GM12878 (cell line): ENCODE data around the gene GOPC. TPM values are rescaled to one million over a fixed set of nuclear protein-coding genes. Genes with fewer than 3 reads are reported as not detected.

ENCODE experiments used
- ATAC-seq: fragments of 200-7000 bp; cut with Tn5 transposase; 3 replicates; pipeline ENCODE4 v1.9.1; 2020; ENCODE audit warnings: mild to moderate bottlenecking, moderate library complexity
- BruUV-seq: library from RNA; stranded (reverse); fragments of 400-500 nt; replicated peaks from 2 replicates; lab custom pipeline; 2021; lab: Mats Ljungman, UMichigan
- CTCF ChIA-PET: fragments of 300-600 bp; sonication (Branson Sonifier 250); formaldehyde crosslinking; extraction: SDS; loops from one replicate; lab custom pipeline; 2021; ENCODE audit warnings: inconsistent platforms; lab: Yijun Ruan, JAX
- POLR2A ChIA-PET: fragments of 350-600 bp; formaldehyde crosslinking; extraction: SDS; loops from one replicate; lab custom pipeline; 2021; ENCODE audit warnings: inconsistent platforms; lab: Charles Lee
- RAD21 ChIA-PET: fragments of 300-600 bp; sonication (Branson Sonifier 250); formaldehyde crosslinking; loops from one replicate; lab custom pipeline; 2023; ENCODE audit warnings: antibody characterized with exemption; ENCODE audit not compliant: unreplicated experiment; lab: Charles Lee
- SMC1A ChIA-PET: fragments of 300-600 bp; sonication (Branson Sonifier 250); formaldehyde crosslinking; loops from one replicate; lab custom pipeline; 2023; ENCODE audit not compliant: unreplicated experiment, uncharacterized antibody; lab: Charles Lee
- DNase-seq: peaks from one replicate; pipeline ENCODE4 v3.0.0-alpha.2; 2011; ENCODE audit warnings: low read depth, low spot score
- FAIRE-seq: peaks from 3 replicates; lab custom pipeline; 2011; peaks lifted over from hg19 to GRCh38; lab: Jason Lieb, UNC
- H2AFZ ChIP-seq: 2 replicates; pipeline ENCODE4 v1.6.0; 2011; ENCODE audit warnings: low read depth, low read length, control low read depth; ENCODE audit not compliant: control insufficient read depth
- H3K27ac ChIP-seq: 2 replicates; pipeline ENCODE4 v1.5.1; 2011; ENCODE audit warnings: control low read depth; ENCODE audit not compliant: control insufficient read depth, insufficient read depth
- H3K27me3 ChIP-seq, 2 experiments: replicated peaks in 1 of 2; 2 replicates each; pipeline versions ENCODE4 v1.6.0 to v1.6.1; 2011; ENCODE audit warnings: low read length in 1 of 2; ENCODE audit not compliant: control insufficient read depth in 2 of 2, insufficient read depth in 2 of 2
- H3K36me3 ChIP-seq, 2 experiments: 2 replicates each; pipeline ENCODE4 v1.5.1; 2011; ENCODE audit warnings: low read length in 1 of 2; ENCODE audit not compliant: control insufficient read depth in 2 of 2, insufficient read depth in 2 of 2
- H3K4me1 ChIP-seq: 2 replicates; pipeline ENCODE4 v1.6.1; 2011; ENCODE audit warnings: mild to moderate bottlenecking, low read length, moderate library complexity, mixed read lengths; ENCODE audit not compliant: control insufficient read depth, insufficient read depth
- H3K4me2 ChIP-seq: 2 replicates; pipeline ENCODE4 v1.6.0; 2011; ENCODE audit warnings: control low read depth; ENCODE audit not compliant: control insufficient read depth, insufficient read depth
- H3K4me3 ChIP-seq: fragments of 200-600 bp; sonication (generic); 2 replicates; pipeline ENCODE4 v1.5.1; 2016
- H3K79me2 ChIP-seq: 2 replicates; pipeline ENCODE4 v1.6.0; 2011; ENCODE audit warnings: low read length; ENCODE audit not compliant: control insufficient read depth, insufficient read depth
- H3K9ac ChIP-seq: 2 replicates; pipeline ENCODE4 v1.8.0; 2011; ENCODE audit warnings: low read length, control low read depth, mixed read lengths; ENCODE audit not compliant: control insufficient read depth, insufficient read depth
- H3K9me3 ChIP-seq: replicated peaks from 3 replicates; pipeline ENCODE4 v1.5.1; 2011; ENCODE audit warnings: mild to moderate bottlenecking, low read length; ENCODE audit not compliant: control insufficient read depth, insufficient read depth
- H4K20me1 ChIP-seq: 2 replicates; pipeline ENCODE4 v1.6.0; 2011; ENCODE audit not compliant: control insufficient read depth, insufficient read depth
- ATF7 ChIP-seq: fragments of 450-650 bp; IDR thresholded peaks from 2 replicates; pipeline ENCODE4 v1.6.1; 2016; ENCODE audit warnings: low read depth, mild to moderate bottlenecking
- BCL3 ChIP-seq: IDR thresholded peaks from 2 replicates; pipeline ENCODE4 v1.6.1; 2011; ENCODE audit warnings: borderline replicate concordance, low read depth, mild to moderate bottlenecking, moderate library complexity, low read length; ENCODE audit not compliant: insufficient read depth, poor library complexity, severe bottlenecking
- EP300 ChIP-seq, 2 experiments: fragments of 150-350 bp in 1 of 2; IDR thresholded peaks; 2 replicates each; pipeline ENCODE4 v1.6.1; 2011 to 2012; ENCODE audit warnings: low read depth in 2 of 2, low read length in 2 of 2, borderline replicate concordance in 1 of 2, improper control_type of control experiment in 1 of 2, inconsistent platforms in 1 of 2; ENCODE audit not compliant: control insufficient read depth in 1 of 2
- JUND ChIP-seq: IDR thresholded peaks from 2 replicates; pipeline ENCODE4 v1.6.1; 2012; ENCODE audit warnings: low read depth, mild to moderate bottlenecking, low read length, improper control_type of control experiment, moderate library complexity
- KDM1A ChIP-seq: fragments of 200-600 bp; sonication (generic); IDR thresholded peaks from 2 replicates; pipeline ENCODE4 v1.6.1; 2016; ENCODE audit warnings: borderline replicate concordance
- MXI1 ChIP-seq: fragments of 150-350 bp; IDR thresholded peaks from 2 replicates; pipeline ENCODE4 v1.6.1; 2011; ENCODE audit warnings: low read depth, mild to moderate bottlenecking, inconsistent platforms, low read length, improper control_type of control experiment
- MYC ChIP-seq: IDR thresholded peaks from 2 replicates; pipeline ENCODE4 v1.6.1; 2011; ENCODE audit warnings: mild to moderate bottlenecking, low read length, moderate library complexity, inconsistent platforms; ENCODE audit not compliant: insufficient read depth, insufficient replicate concordance, insufficient read length, severe bottlenecking
- SIN3A ChIP-seq: IDR thresholded peaks from 2 replicates; pipeline ENCODE4 v1.6.1; 2012; ENCODE audit warnings: low read depth, low read length, improper control_type of control experiment
- SP1 ChIP-seq: IDR thresholded peaks from one replicate; pipeline ENCODE4 v1.6.1; 2011; ENCODE audit warnings: low read depth, low read length
- TCF12 ChIP-seq: IDR thresholded peaks from 2 replicates; pipeline ENCODE4 v1.6.1; 2011; ENCODE audit warnings: low read depth, mild to moderate bottlenecking, low read length
- WGBS: methylation state at CpG from one replicate; pipeline ENCODE4 v1.1.6; 2016; ENCODE audit warnings: low lambda C conversion rate; ENCODE audit not compliant: insufficient replicate concordance, insufficient coverage; ENCODE audit errors: missing lambda C conversion rate; 5-methylcytosine and 5-hydroxymethylcytosine counted together
- in situ Hi-C: fragments of 300-500 bp; cut with MboI; formaldehyde crosslinking; loops from 9 replicates; pipeline ENCODE4 v1.14.3; 2018; ENCODE audit warnings: mixed read lengths
- intact Hi-C: fragments of 100-400 bp; cut with micrococcal nuclease; formaldehyde crosslinking; loops from one replicate; pipeline ENCODE4 v1.14.2; 2022; ENCODE audit not compliant: unreplicated experiment
- polyA plus RNA-seq, 11 experiments: library from polyadenylated mRNA; depleted of rRNA in 4 of 11; unstranded in 6 of 11; stranded (reverse) in 5 of 11; fragments of >200 nt; fragmentation: Nextera tagmentation in 4 of 11; fragmentation: Illumina TruSeq in 1 of 11; extraction: Ambion mirVana in 4 of 11; extraction: Trizol in 1 of 11; gene quantifications; 1 replicate in 1 of 11; 2 replicates in 10 of 11; pipeline versions ENCODE4 v1.2.1 to v1.2.3, GENCODE V29; 2011 to 2016; ENCODE audit warnings: inconsistent platforms in 2 of 11, missing spikeins in 2 of 11, low read depth in 1 of 11
- total RNA-seq, 4 experiments: library from RNA; depleted of rRNA in 3 of 4; stranded (reverse); fragments of >200 nt in 3 of 4; fragmentation: Illumina TruSeq in 1 of 4; extraction: Trizol in 1 of 4; gene quantifications; 2 replicates each; pipeline versions ENCODE4 v1.2.1 to v1.2.3, GENCODE V29; 2013 to 2021
- TF ChIP-seq, protein P1 (sequence below): IDR thresholded peaks from 2 replicates; pipeline ENCODE4 v1.6.1; 2012; ENCODE audit warnings: low read depth, low read length, improper control_type of control experiment
- TF ChIP-seq, protein P2 (sequence below): fragments of 450-650 bp; IDR thresholded peaks from 2 replicates; pipeline ENCODE4 v1.6.1; 2017; ENCODE audit warnings: antibody characterized with exemption, mild to moderate bottlenecking, moderate library complexity
- TF ChIP-seq, protein P3 (sequence below): fragments of 450-650 bp; IDR thresholded peaks from 2 replicates; pipeline ENCODE4 v1.6.1; 2017; ENCODE audit warnings: borderline replicate concordance

The GOPC gene
- total and polyA plus RNA-seq, 10 of the 15 experiments (the other 5 are each of a cell fraction or from before 2014, with no cell fraction given) = 5.8 to 28.5 (median 18.0) TPM

DNA sequence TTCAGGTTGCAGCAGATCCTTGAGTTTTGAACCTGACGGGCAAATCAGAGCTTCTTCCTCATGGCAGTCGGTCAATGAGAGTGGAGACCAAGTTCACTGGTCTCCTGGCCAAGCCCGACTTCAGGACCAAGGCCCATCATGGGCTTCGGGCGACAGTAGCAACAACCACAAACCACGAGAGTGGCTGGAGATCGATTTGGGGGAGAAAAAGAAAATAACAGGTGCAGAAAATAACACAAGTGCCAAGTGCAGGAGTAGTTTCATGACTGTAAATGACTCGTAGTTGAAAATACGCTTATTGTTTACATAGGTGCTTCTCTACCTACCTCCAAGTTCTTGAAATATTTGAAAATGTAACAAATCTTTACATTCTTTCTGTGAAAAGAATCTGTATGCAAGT lies 63.7 kb downstream of the GOPC start (continued):
- TF ChIP-seq, protein P1, sequence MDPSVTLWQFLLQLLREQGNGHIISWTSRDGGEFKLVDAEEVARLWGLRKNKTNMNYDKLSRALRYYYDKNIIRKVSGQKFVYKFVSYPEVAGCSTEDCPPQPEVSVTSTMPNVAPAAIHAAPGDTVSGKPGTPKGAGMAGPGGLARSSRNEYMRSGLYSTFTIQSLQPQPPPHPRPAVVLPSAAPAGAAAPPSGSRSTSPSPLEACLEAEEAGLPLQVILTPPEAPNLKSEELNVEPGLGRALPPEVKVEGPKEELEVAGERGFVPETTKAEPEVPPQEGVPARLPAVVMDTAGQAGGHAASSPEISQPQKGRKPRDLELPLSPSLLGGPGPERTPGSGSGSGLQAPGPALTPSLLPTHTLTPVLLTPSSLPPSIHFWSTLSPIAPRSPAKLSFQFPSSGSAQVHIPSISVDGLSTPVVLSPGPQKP = no peak
- TF ChIP-seq TCF12 (no peak), MYC (no peak)

- no peaks in the 10 kb centered on the region for H3K4me1 ChIP-seq
- CTCF ChIA-PET = interaction anchor here (1.4 to 1.5 kb wide), 2 partner anchors 16 to 19 kb away, joined by 3 to 7 read pairs; no protein-coding TSS in a partner anchor
- in situ Hi-C loops (no loop called here), intact Hi-C loops (no loop called here)
- H3K27me3 ChIP-seq = no peaks in the 10 kb centered on the region
- TF ChIP-seq SIN3A = no peak
- no peak for TF ChIP-seq BCL3
- no peak for TF ChIP-seq JUND
- TF ChIP-seq, protein P2, sequence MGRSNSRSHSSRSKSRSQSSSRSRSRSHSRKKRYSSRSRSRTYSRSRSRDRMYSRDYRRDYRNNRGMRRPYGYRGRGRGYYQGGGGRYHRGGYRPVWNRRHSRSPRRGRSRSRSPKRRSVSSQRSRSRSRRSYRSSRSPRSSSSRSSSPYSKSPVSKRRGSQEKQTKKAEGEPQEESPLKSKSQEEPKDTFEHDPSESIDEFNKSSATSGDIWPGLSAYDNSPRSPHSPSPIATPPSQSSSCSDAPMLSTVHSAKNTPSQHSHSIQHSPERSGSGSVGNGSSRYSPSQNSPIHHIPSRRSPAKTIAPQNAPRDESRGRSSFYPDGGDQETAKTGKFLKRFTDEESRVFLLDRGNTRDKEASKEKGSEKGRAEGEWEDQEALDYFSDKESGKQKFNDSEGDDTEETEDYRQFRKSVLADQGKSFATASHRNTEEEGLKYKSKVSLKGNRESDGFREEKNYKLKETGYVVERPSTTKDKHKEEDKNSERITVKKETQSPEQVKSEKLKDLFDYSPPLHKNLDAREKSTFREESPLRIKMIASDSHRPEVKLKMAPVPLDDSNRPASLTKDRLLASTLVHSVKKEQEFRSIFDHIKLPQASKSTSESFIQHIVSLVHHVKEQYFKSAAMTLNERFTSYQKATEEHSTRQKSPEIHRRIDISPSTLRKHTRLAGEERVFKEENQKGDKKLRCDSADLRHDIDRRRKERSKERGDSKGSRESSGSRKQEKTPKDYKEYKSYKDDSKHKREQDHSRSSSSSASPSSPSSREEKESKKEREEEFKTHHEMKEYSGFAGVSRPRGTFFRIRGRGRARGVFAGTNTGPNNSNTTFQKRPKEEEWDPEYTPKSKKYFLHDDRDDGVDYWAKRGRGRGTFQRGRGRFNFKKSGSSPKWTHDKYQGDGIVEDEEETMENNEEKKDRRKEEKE = no peak
- no peak for TF ChIP-seq SP1
- TF ChIP-seq ATF7 = no peak
- no peak for TF ChIP-seq MXI1
- TF ChIP-seq, protein P3, sequence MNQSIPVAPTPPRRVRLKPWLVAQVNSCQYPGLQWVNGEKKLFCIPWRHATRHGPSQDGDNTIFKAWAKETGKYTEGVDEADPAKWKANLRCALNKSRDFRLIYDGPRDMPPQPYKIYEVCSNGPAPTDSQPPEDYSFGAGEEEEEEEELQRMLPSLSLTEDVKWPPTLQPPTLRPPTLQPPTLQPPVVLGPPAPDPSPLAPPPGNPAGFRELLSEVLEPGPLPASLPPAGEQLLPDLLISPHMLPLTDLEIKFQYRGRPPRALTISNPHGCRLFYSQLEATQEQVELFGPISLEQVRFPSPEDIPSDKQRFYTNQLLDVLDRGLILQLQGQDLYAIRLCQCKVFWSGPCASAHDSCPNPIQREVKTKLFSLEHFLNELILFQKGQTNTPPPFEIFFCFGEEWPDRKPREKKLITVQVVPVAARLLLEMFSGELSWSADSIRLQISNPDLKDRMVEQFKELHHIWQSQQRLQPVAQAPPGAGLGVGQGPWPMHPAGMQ = no peak
- TF ChIP-seq KDM1A = no peak
- no peak for TF ChIP-seq EP300 (IDR thresholded peaks at IDR 0.05; ENCODE audit: borderline replicate concordance in 1 of 2, control insufficient read depth in 1 of 2, low read depth in 2 of 2, low read length in 2 of 2)
- TF ChIP-seq, all 136 proteins: peak for 0
- WGBS = 66% methylated on average over 4 of the region's 4 CpGs
- Histone ChIP-seq H3K27ac (no peak overlapping the region), H3K9me3 (no peaks in the 10 kb centered on the region), H3K4me2 (no peak overlapping the region), H3K4me3 (no peak overlapping the region), H3K9ac (no peak overlapping the region), H3K79me2 (no peaks in the 10 kb centered on the region), H4K20me1 (no peaks in the 10 kb centered on the region), H3K36me3 (no peaks in the 10 kb centered on the region), H2AFZ (no peak overlapping the region)
- ChIA-PET SMC1A (interaction anchor here (1.2 kb wide), 1 partner anchor 8 kb away, joined by 4 read pairs; no protein-coding TSS in a partner anchor), RAD21 (interaction anchor here (0.6 kb wide), 1 partner anchor 86 kb away, joined by 3 read pairs; no protein-coding TSS in a partner anchor), POLR2A (no interaction called here)
- ATAC-seq = no peak
- BruUV-seq = no TSS peak
- FAIRE-seq = no peak
- DNase-seq = no peak
Measured at GRCh38 chr6:117536317-117536716, 66.0 kb downstream of the GOPC start.
